H1 (cell line): ENCODE measurements around the gene MPEG1. TPM values are rescaled to one million over a fixed set of nuclear protein-coding genes. Genes with fewer than 3 reads are reported as not detected.

Experiments used
- CTCF ChIA-PET: fragments of 300-600 bp; sonication (Branson Sonifier 250); formaldehyde crosslinking; loops from one replicate; lab custom pipeline; 2021; ENCODE audit not compliant: partially characterized antibody; lab: Charles Lee
- POLR2A ChIA-PET: fragments of 300-600 bp; sonication (Branson Sonifier 250); formaldehyde crosslinking; loops from one replicate; lab custom pipeline; 2021; ENCODE audit warnings: inconsistent platforms; ENCODE audit not compliant: partially characterized antibody; lab: Charles Lee
- DNase-seq, 2 experiments: peaks; one replicate each; pipeline versions ENCODE4 v3.0.0 to v3.0.0-alpha.2; 2010 to 2022; ENCODE audit warnings: low spot score in 2 of 2, low read depth in 1 of 2, mixed read lengths in 1 of 2
- FAIRE-seq: peaks from 2 replicates; lab custom pipeline; 2011; peaks lifted over from hg19 to GRCh38; lab: Jason Lieb, UNC
- H2AFZ ChIP-seq: 2 replicates; pipeline ENCODE4 v1.8.1; 2012; ENCODE audit warnings: low read length, inconsistent platforms
- H2AK5ac ChIP-seq: 2 replicates; pipeline ENCODE4 v1.6.1; 2013; ENCODE audit warnings: low read depth, low read length
- H2BK120ac ChIP-seq: replicated peaks from 2 replicates; pipeline ENCODE3; 2013; ENCODE audit warnings: low read depth, low read length, inconsistent platforms
- H2BK12ac ChIP-seq: 2 replicates; pipeline ENCODE4 v1.6.1; 2013; ENCODE audit warnings: low read depth, low read length
- H2BK15ac ChIP-seq: 2 replicates; pipeline ENCODE4 v1.6.1; 2013; ENCODE audit warnings: low read length
- H2BK20ac ChIP-seq: 2 replicates; pipeline ENCODE4 v1.6.1; 2013; ENCODE audit warnings: low read length
- H2BK5ac ChIP-seq: 2 replicates; pipeline ENCODE4 v1.6.1; 2013; ENCODE audit warnings: low read depth, low read length
- H3K14ac ChIP-seq: 2 replicates; pipeline ENCODE4 v1.6.1; 2013; ENCODE audit warnings: inconsistent platforms; ENCODE audit not compliant: insufficient read length
- H3K18ac ChIP-seq: 2 replicates; pipeline ENCODE4 v1.6.1; 2013; ENCODE audit warnings: low read length; ENCODE audit errors: extremely low read depth
- H3K23ac ChIP-seq: 2 replicates; pipeline ENCODE4 v1.6.1; 2013; ENCODE audit warnings: inconsistent platforms; ENCODE audit not compliant: insufficient read length
- H3K23me2 ChIP-seq: 2 replicates; pipeline ENCODE4 v1.6.1; 2013; ENCODE audit warnings: low read depth, low read length
- H3K27ac ChIP-seq: 2 replicates; pipeline ENCODE4 v1.6.1; 2011; ENCODE audit warnings: low read depth, low read length, inconsistent platforms
- H3K27me3 ChIP-seq, 4 experiments: replicated peaks in 1 of 4; 1 replicate in 1 of 4; 2 replicates in 3 of 4; pipeline versions ENCODE4 v1.6.1 to v1.8.1; 2011 to 2013; ENCODE audit warnings: low read length in 3 of 4, mild to moderate bottlenecking in 3 of 4, inconsistent platforms in 2 of 4, mixed read lengths in 2 of 4, moderate library complexity in 1 of 4; ENCODE audit not compliant: control insufficient read depth in 3 of 4, insufficient read depth in 3 of 4; ENCODE audit errors: extremely low read depth in 1 of 4
- H3K36me3 ChIP-seq, 4 experiments: 2 replicates each; pipeline versions ENCODE4 v1.6.1 to v1.8.1; 2011 to 2013; ENCODE audit warnings: mild to moderate bottlenecking in 4 of 4, low read length in 3 of 4, moderate library complexity in 2 of 4, control low read depth in 1 of 4, inconsistent platforms in 1 of 4; ENCODE audit not compliant: insufficient read depth in 4 of 4, control insufficient read depth in 2 of 4
- H3K4ac ChIP-seq: replicated peaks from 2 replicates; pipeline ENCODE3; 2013; ENCODE audit warnings: low read length, low read depth, mixed read lengths, inconsistent platforms; ENCODE audit not compliant: insufficient read length
- H3K4me1 ChIP-seq, 4 experiments: replicated peaks in 1 of 4; 1 replicate in 1 of 4; 2 replicates in 3 of 4; pipeline versions ENCODE4 v1.6.1 to v1.8.1; 2011 to 2013; ENCODE audit warnings: low read length in 3 of 4, inconsistent platforms in 2 of 4, mixed read lengths in 1 of 4; ENCODE audit not compliant: insufficient read depth in 4 of 4, control insufficient read depth in 3 of 4
- H3K4me2 ChIP-seq, 2 experiments: 2 replicates each; pipeline versions ENCODE4 v1.6.1 to v1.8.1; 2011 to 2013; ENCODE audit warnings: low read depth in 2 of 2, low read length in 2 of 2, control low read depth in 1 of 2, inconsistent platforms in 1 of 2, mild to moderate bottlenecking in 1 of 2; ENCODE audit not compliant: insufficient read depth in 1 of 2
- H3K4me3 ChIP-seq, 4 experiments: fragments of 200-600, 300-600 bp in 1 of 4; sonication (generic), shearing (Covaris generic), sonication (Bioruptor Twin) in 1 of 4; 2 replicates each; pipeline versions ENCODE4 v1.5.1 to v1.8.1; 2011 to 2016; ENCODE audit warnings: low read length in 4 of 4, low read depth in 3 of 4, control low read depth in 2 of 4, inconsistent platforms in 2 of 4, mild to moderate bottlenecking in 2 of 4, mixed read lengths in 1 of 4, moderate library complexity in 1 of 4; ENCODE audit not compliant: insufficient read depth in 2 of 4; ENCODE audit errors: extremely low read depth in 1 of 4
- H3K56ac ChIP-seq: replicated peaks from 2 replicates; pipeline ENCODE3; 2013; ENCODE audit warnings: low read depth, mild to moderate bottlenecking, mixed read lengths, low read length, inconsistent platforms; ENCODE audit not compliant: insufficient read length
- H3K79me1 ChIP-seq: 2 replicates; pipeline ENCODE4 v1.6.1; 2013; ENCODE audit warnings: low read depth, low read length, control low read depth
- H3K79me2 ChIP-seq, 2 experiments: 2 replicates each; pipeline versions ENCODE4 v1.6.1 to v1.8.1; 2012 to 2013; ENCODE audit warnings: low read length in 2 of 2, mild to moderate bottlenecking in 2 of 2, inconsistent platforms in 1 of 2; ENCODE audit not compliant: insufficient read depth in 2 of 2, control insufficient read depth in 1 of 2
- H3K9ac ChIP-seq, 4 experiments: replicated peaks in 1 of 4; 1 replicate in 1 of 4; 2 replicates in 3 of 4; pipeline versions ENCODE4 v1.6.1 to v1.8.1; 2011 to 2013; ENCODE audit warnings: low read depth in 3 of 4, low read length in 3 of 4, control low read depth in 2 of 4, mild to moderate bottlenecking in 2 of 4, moderate library complexity in 2 of 4, inconsistent platforms in 1 of 4; ENCODE audit errors: extremely low read depth in 1 of 4
- H3K9me3 ChIP-seq, 2 experiments: 2 replicates each; pipeline versions ENCODE4 v1.6.1 to v1.8.1; 2012 to 2013; ENCODE audit warnings: mild to moderate bottlenecking in 2 of 2, moderate library complexity in 2 of 2, control low read depth in 1 of 2, inconsistent platforms in 1 of 2, low read depth in 1 of 2, low read length in 1 of 2, mixed read lengths in 1 of 2; ENCODE audit not compliant: insufficient read depth in 2 of 2
- H4K20me1 ChIP-seq, 2 experiments: replicated peaks in 1 of 2; 2 replicates each; pipeline versions ENCODE3 to v1.8.1; 2011 to 2013; ENCODE audit warnings: inconsistent platforms in 2 of 2, low read length in 2 of 2, mild to moderate bottlenecking in 1 of 2; ENCODE audit not compliant: insufficient read depth in 2 of 2, control insufficient read depth in 1 of 2
- H4K5ac ChIP-seq: 2 replicates; pipeline ENCODE4 v1.6.1; 2013; ENCODE audit warnings: low read length, low read depth, mixed read lengths, inconsistent platforms; ENCODE audit not compliant: insufficient read length
- H4K8ac ChIP-seq: 2 replicates; pipeline ENCODE4 v1.8.0; 2013; ENCODE audit warnings: mild to moderate bottlenecking, moderate library complexity, low read length, inconsistent platforms; ENCODE audit not compliant: insufficient read depth; ENCODE audit errors: extremely low read depth
- H4K91ac ChIP-seq: replicated peaks from 2 replicates; pipeline ENCODE3; 2013; ENCODE audit warnings: low read length, mixed read lengths, inconsistent platforms; ENCODE audit not compliant: insufficient read length
- BRCA1 ChIP-seq: IDR thresholded peaks from 2 replicates; pipeline ENCODE4 v1.6.1; 2012; ENCODE audit warnings: low read depth, low read length, improper control_type of control experiment
- CEBPB ChIP-seq: IDR thresholded peaks from 2 replicates; pipeline ENCODE4 v1.6.1; 2012; ENCODE audit warnings: low read depth, low read length
- CHD2 ChIP-seq: IDR thresholded peaks from 2 replicates; pipeline ENCODE4 v1.6.1; 2012; ENCODE audit warnings: low read length, improper control_type of control experiment
- EP300 ChIP-seq, 2 experiments: IDR thresholded peaks; 1 replicate in 1 of 2; 2 replicates in 1 of 2; pipeline ENCODE4 v1.6.1; 2011 to 2012; ENCODE audit warnings: low read depth in 2 of 2, low read length in 2 of 2, mild to moderate bottlenecking in 2 of 2, borderline replicate concordance in 1 of 2, inconsistent platforms in 1 of 2, moderate library complexity in 1 of 2
- GABPA ChIP-seq: IDR thresholded peaks from 2 replicates; pipeline ENCODE4 v1.6.1; 2011; ENCODE audit warnings: mild to moderate bottlenecking, low read length, moderate library complexity, borderline replicate concordance; ENCODE audit not compliant: insufficient read depth
- KDM1A ChIP-seq: fragments of 200-600, 300-600 bp; sonication (generic); IDR thresholded peaks from 2 replicates; pipeline ENCODE4 v1.7.1; 2016; ENCODE audit warnings: mild to moderate bottlenecking, low read length, borderline replicate concordance
- KDM4A ChIP-seq: IDR thresholded peaks from one replicate; pipeline ENCODE4 v1.7.1; 2012; ENCODE audit warnings: low read depth, mild to moderate bottlenecking, moderate library complexity, low read length, inconsistent platforms; ENCODE audit not compliant: severe bottlenecking
- MAFK ChIP-seq: IDR thresholded peaks from 2 replicates; pipeline ENCODE4 v1.6.1; 2012; ENCODE audit warnings: low read depth, mild to moderate bottlenecking, improper control_type of control experiment, low read length
- PHF8 ChIP-seq: fragments of 200-600 bp; sonication (generic); conservative IDR thresholded peaks from 2 replicates; pipeline ENCODE4 v1.7.1; 2012; ENCODE audit warnings: low read depth, mild to moderate bottlenecking, inconsistent platforms, low read length, moderate library complexity
- RFX5 ChIP-seq: IDR thresholded peaks from 2 replicates; pipeline ENCODE4 v1.6.1; 2011; ENCODE audit warnings: low read depth, low read length, improper control_type of control experiment, borderline replicate concordance
- SAP30 ChIP-seq: fragments of 300-600 bp; sonication (generic); IDR thresholded peaks from 2 replicates; pipeline ENCODE4 v1.7.1; 2012; ENCODE audit warnings: low read length, moderate library complexity, mild to moderate bottlenecking, inconsistent platforms; ENCODE audit not compliant: insufficient read depth, insufficient replicate concordance
- SP1 ChIP-seq: IDR thresholded peaks from 2 replicates; pipeline ENCODE4 v1.6.1; 2011; ENCODE audit warnings: low read depth, low read length
- SUZ12 ChIP-seq: fragments of 200-600 bp; sonication (generic); IDR thresholded peaks from 2 replicates; pipeline ENCODE4 v1.6.1; 2012; ENCODE audit warnings: mild to moderate bottlenecking, inconsistent platforms, low read length, moderate library complexity, mixed read lengths
- TAF1 ChIP-seq: IDR thresholded peaks from 2 replicates; pipeline ENCODE4 v1.6.1; 2011; ENCODE audit warnings: mild to moderate bottlenecking, low read depth, low read length
- TBP ChIP-seq: IDR thresholded peaks from 2 replicates; pipeline ENCODE4 v1.6.1; 2011; ENCODE audit warnings: low read depth, low read length, improper control_type of control experiment
- WGBS, 2 experiments: shearing (Covaris generic) in 1 of 2; methylation state at CpG; one replicate each; pipeline versions ENCODE4 v1.1.6 to v1.1.7; 2013 to 2015; ENCODE audit warnings: low lambda C conversion rate in 2 of 2, mixed read lengths in 2 of 2, inconsistent platforms in 1 of 2, low coverage in 1 of 2, missing lambda C conversion rate in 1 of 2; ENCODE audit not compliant: insufficient replicate concordance in 2 of 2, insufficient coverage in 1 of 2, insufficient read length in 1 of 2; ENCODE audit errors: extremely low coverage in 1 of 2, missing lambda C conversion rate in 1 of 2; 5-methylcytosine and 5-hydroxymethylcytosine counted together
- polyA plus RNA-seq, 7 experiments: library from polyadenylated mRNA; depleted of rRNA in 3 of 7; stranded (reverse) in 5 of 7; unstranded in 2 of 7; fragments of >200 nt in 5 of 7; fragments of 200-250 nt in 2 of 7; gene quantifications; 1 replicate in 5 of 7; 2 replicates in 1 of 7; 4 replicates in 1 of 7; pipeline versions ENCODE4 v1.2.1 to v1.2.3, GENCODE V29; 2011 to 2013; ENCODE audit warnings: missing spikeins in 2 of 7, mixed read lengths in 2 of 7
- total RNA-seq: library from RNA; stranded (reverse); fragmentation: NEBNext Ultra II Directional; extraction: Animal tissue kit (Norgen Biotek cat#: 25700); gene quantifications from 2 replicates; pipeline ENCODE4 v1.2.1, GENCODE V29; 2021

The MPEG1 gene
- total and polyA plus RNA-seq, 2 of the 8 experiments (the other 6 are each of a cell fraction or from before 2014, with no cell fraction given), result not detected

- peaks cover 0 to 14% (median 7%) of the 10 kb centered on the region in 4 experiments; a peak in 3 of 8 replicates for H3K36me3 ChIP-seq
- H3K56ac ChIP-seq, result no peak overlapping the region
- no peak overlapping the region for H4K91ac ChIP-seq
- no peak overlapping the region for H2BK120ac ChIP-seq
- H2BK15ac ChIP-seq, result no peak overlapping the region
- H2BK5ac ChIP-seq, result no peak overlapping the region
- H2AK5ac ChIP-seq, result no peak overlapping the region
- no peaks in the 10 kb centered on the region for H3K27me3 ChIP-seq
- no peak overlapping the region for H3K14ac ChIP-seq
- H3K23ac ChIP-seq, result no peak overlapping the region
- H2BK20ac ChIP-seq, result no peak overlapping the region
- no peak overlapping the region for H3K4me2 ChIP-seq
- FAIRE-seq (no peak), DNase-seq (no peak)
- no peak overlapping the region for H2BK12ac ChIP-seq
- no peak overlapping the region for H3K18ac ChIP-seq
- no peaks in the 10 kb centered on the region for H3K79me2 ChIP-seq
- WGBS, 2 experiments, result 97% methylated on average over 2 of the region's 2 CpGs; no CpG with 5 or more reads in 1 of the 2 experiments
- no peaks in the 10 kb centered on the region for H3K79me1 ChIP-seq
- no peak overlapping the region for H2AFZ ChIP-seq
- H3K4me1 ChIP-seq, result peaks cover 0 to 2% (median 0%) of the 10 kb centered on the region in 4 experiments; a peak in 1 of 7 replicates
- ChIA-PET POLR2A (no interaction called here), CTCF (interaction anchor here (0.6 to 1.4 kb wide), 3 partner anchors 12 to 564 kb away, joined by 3 read pairs; no protein-coding TSS in a partner anchor)
- H3K4me3 ChIP-seq, result no peak overlapping the region
- H4K5ac ChIP-seq, result no peak overlapping the region
- no peak overlapping the region for H3K9ac ChIP-seq
- H3K9me3 ChIP-seq, result no peaks in the 10 kb centered on the region
- no peak overlapping the region for H3K27ac ChIP-seq
- H4K20me1 ChIP-seq, result no peaks in the 10 kb centered on the region
- no peak overlapping the region for H4K8ac ChIP-seq
- H3K4ac ChIP-seq, result no peak overlapping the region
- no peaks in the 10 kb centered on the region for H3K23me2 ChIP-seq
- TF ChIP-seq BRCA1 (no peak), TBP (no peak), GABPA (no peak), SAP30 (no peak), RFX5 (no peak), SP1 (no peak), EP300 (IDR thresholded peaks at IDR 0.05; ENCODE audit: borderline replicate concordance in 1 of 2, low read depth in 2 of 2, low read length in 2 of 2) (no peak), PHF8 (no peak), KDM1A (no peak), CEBPB (no peak), MAFK (no peak), TAF1 (no peak), SUZ12 (no peak), KDM4A (no peak), CHD2 (no peak)
Observed at GRCh38 chr11:59208956-59209355, 3.8 kb downstream of the MPEG1 start.
